NCI-H2227 (cell line): ENCODE results near the gene SLC22A25.
"Not testable (repeated sequence)": the region's sequence is repeated elsewhere in the genome, so short reads cannot be mapped to it uniquely, and the experiment has no call there.

Source experiments
- DNase-seq: peaks from one replicate; lab custom pipeline; 2025; ENCODE audit not compliant: unreplicated experiment; lab: John Stamatoyannopoulos, UW

The SLC22A25 gene

GRCh38 chr11:63243533-63243932 is at the start of gene SLC22A25:
TSS of gene SLC22A25 (minus strand) at chr11:63243599. CDS start at chr11:63229652, 13,947 bp downstream.
- no peak for DNase-seq

GRCh38 chr11:63290285-63290684 is 46.9 kb upstream of the SLC22A25 start:
- no peak for DNase-seq

GRCh38 chr11:63289658-63290057 is 46.3 kb upstream of the SLC22A25 start:
- no peak for DNase-seq

GRCh38 chr11:63282579-63282978 is 39.2 kb upstream of the SLC22A25 start:
- DNase-seq: no peak

GRCh38 chr11:63280920-63281319 is 37.5 kb upstream of the SLC22A25 start:
- no peak for DNase-seq

- DNase-seq: no peak
Measured at GRCh38 chr11:63277345-63277943, 34.0 kb upstream of the SLC22A25 start.

- no peak for DNase-seq
Measured at GRCh38 chr11:63274776-63275175, 31.4 kb upstream of the SLC22A25 start.

- DNase-seq: no peak
Measured at GRCh38 chr11:63273685-63274084, 30.3 kb upstream of the SLC22A25 start.

- DNase-seq: no peak
Measured at GRCh38 chr11:63262547-63262946, 19.1 kb upstream of the SLC22A25 start.

- no peak for DNase-seq
Measured at GRCh38 chr11:63251312-63251711, 7.9 kb upstream of the SLC22A25 start.

- no peak for DNase-seq
Measured at GRCh38 chr11:63250162-63251050, 7.0 kb upstream of the SLC22A25 start.

GRCh38 chr11:63248966-63249365 is 5.6 kb upstream of the SLC22A25 start:
- DNase-seq: no peak

GRCh38 chr11:63247237-63248002 is 4.0 kb upstream of the SLC22A25 start:
- DNase-seq: not testable (repeated sequence)

GRCh38 chr11:63246045-63246444 is 2.6 kb upstream of the SLC22A25 start:
- no peak for DNase-seq

GRCh38 chr11:63244862-63245261 is 1.5 kb upstream of the SLC22A25 start:
- no peak for DNase-seq

- no peak for DNase-seq
Measured at GRCh38 chr11:63242089-63242781, 1.2 kb downstream of the SLC22A25 start.

- DNase-seq: no peak
Measured at GRCh38 chr11:63240791-63241379, 2.5 kb downstream of the SLC22A25 start.

- no peak for DNase-seq
Measured at GRCh38 chr11:63240098-63240497, 3.3 kb downstream of the SLC22A25 start.

GRCh38 chr11:63239254-63239653 is 4.1 kb downstream of the SLC22A25 start:
- no peak for DNase-seq

- DNase-seq: no peak
Measured at GRCh38 chr11:63237413-63237812, 6.0 kb downstream of the SLC22A25 start.
